Mucosa of stomach (tissue), 1 donor: Measurements from ENCODE around the gene IBSP.

Experiments used
- H3K27me3 ChIP-seq: one replicate; pipeline ENCODE4 v1.7.0; 2013; ENCODE audit warnings: mild to moderate bottlenecking, low read length; ENCODE audit not compliant: control insufficient read depth, insufficient read depth
- H3K36me3 ChIP-seq: one replicate; pipeline ENCODE4 v1.7.0; 2013; ENCODE audit warnings: low read length; ENCODE audit not compliant: control insufficient read depth, insufficient read depth
- H3K4me1 ChIP-seq: one replicate; pipeline ENCODE4 v1.7.0; 2013; ENCODE audit warnings: mild to moderate bottlenecking, low read length; ENCODE audit not compliant: control insufficient read depth, insufficient read depth
- H3K4me3 ChIP-seq: one replicate; pipeline ENCODE4 v1.7.0; 2013; ENCODE audit warnings: low read length
- H3K9ac ChIP-seq: one replicate; pipeline ENCODE4 v1.7.0; 2013; ENCODE audit warnings: mild to moderate bottlenecking, low read length, moderate library complexity
- H3K9me3 ChIP-seq: one replicate; pipeline ENCODE4 v1.7.0; 2013; ENCODE audit warnings: mild to moderate bottlenecking, low read length, moderate library complexity; ENCODE audit not compliant: control insufficient read depth
- donor health status: Pancreatic carcinoma.

Gene IBSP

GRCh38 chr4:87799301-87800113, at the start of gene IBSP:
Gene IBSP, plus strand, starts transcription at chr4:87799554. Its CDS starts 2,808 bp downstream, at chr4:87802362.
- H3K4me1 ChIP-seq: no peaks in the 10 kb centered on the region
- no peaks in the 10 kb centered on the region for H3K9me3 ChIP-seq
- no peak within 1 kb of the TSS for H3K4me3 ChIP-seq
- H3K9ac ChIP-seq: no peak within 1 kb of the TSS
- no peaks in the 10 kb centered on the region for H3K36me3 ChIP-seq
- no peaks in the 10 kb centered on the region for H3K27me3 ChIP-seq

- no peak overlapping the region for H3K4me3 ChIP-seq
- H3K36me3 ChIP-seq: no peaks in the 10 kb centered on the region
- H3K4me1 ChIP-seq: no peaks in the 10 kb centered on the region
- no peaks in the 10 kb centered on the region for H3K9me3 ChIP-seq
- no peaks in the 10 kb centered on the region for H3K27me3 ChIP-seq
- no peak overlapping the region for H3K9ac ChIP-seq
These were observed 49.5 kb upstream of the IBSP start for GRCh38 chr4:87749883-87750282.

- Histone ChIP-seq H3K36me3 (no peaks in the 10 kb centered on the region), H3K9ac (no peak overlapping the region), H3K4me1 (no peaks in the 10 kb centered on the region), H3K27me3 (no peaks in the 10 kb centered on the region), H3K4me3 (no peak overlapping the region), H3K9me3 (no peaks in the 10 kb centered on the region)
These were observed 41.1 kb upstream of the IBSP start for GRCh38 chr4:87758270-87758669.

- Histone ChIP-seq H3K36me3 (no peaks in the 10 kb centered on the region), H3K9ac (no peak overlapping the region), H3K9me3 (no peaks in the 10 kb centered on the region), H3K4me1 (no peaks in the 10 kb centered on the region), H3K4me3 (no peak overlapping the region), H3K27me3 (no peaks in the 10 kb centered on the region)
These were observed 37.0 kb upstream of the IBSP start for GRCh38 chr4:87762311-87762710.

- Histone ChIP-seq H3K4me1 (no peaks in the 10 kb centered on the region), H3K9me3 (no peaks in the 10 kb centered on the region), H3K27me3 (no peaks in the 10 kb centered on the region), H3K36me3 (no peaks in the 10 kb centered on the region), H3K9ac (no peak overlapping the region), H3K4me3 (no peak overlapping the region)
These were observed 17.8 kb upstream of the IBSP start for GRCh38 chr4:87781569-87781968.

- no peaks in the 10 kb centered on the region for H3K36me3 ChIP-seq
- no peak overlapping the region for H3K4me3 ChIP-seq
- H3K9ac ChIP-seq: no peak overlapping the region
- no peaks in the 10 kb centered on the region for H3K27me3 ChIP-seq
- H3K9me3 ChIP-seq: no peaks in the 10 kb centered on the region
- no peaks in the 10 kb centered on the region for H3K4me1 ChIP-seq
These were observed 15.6 kb upstream of the IBSP start for GRCh38 chr4:87783781-87784180.

- Histone ChIP-seq H3K9ac (no peak overlapping the region), H3K4me3 (no peak overlapping the region), H3K9me3 (no peaks in the 10 kb centered on the region), H3K36me3 (no peaks in the 10 kb centered on the region), H3K4me1 (no peaks in the 10 kb centered on the region), H3K27me3 (no peaks in the 10 kb centered on the region)
These were observed 13.4 kb upstream of the IBSP start for GRCh38 chr4:87785731-87786509.

- no peak overlapping the region for H3K9ac ChIP-seq
- H3K36me3 ChIP-seq: no peaks in the 10 kb centered on the region
- H3K9me3 ChIP-seq: no peaks in the 10 kb centered on the region
- H3K4me1 ChIP-seq: no peaks in the 10 kb centered on the region
- H3K4me3 ChIP-seq: no peak overlapping the region
- H3K27me3 ChIP-seq: no peaks in the 10 kb centered on the region
These were observed 3.5 kb downstream of the IBSP start for GRCh38 chr4:87802858-87803257.

GRCh38 chr4:87803421-87803820, 4.1 kb downstream of the IBSP start:
- no peak overlapping the region for H3K9ac ChIP-seq
- no peaks in the 10 kb centered on the region for H3K4me1 ChIP-seq
- H3K36me3 ChIP-seq: no peaks in the 10 kb centered on the region
- no peaks in the 10 kb centered on the region for H3K9me3 ChIP-seq
- no peak overlapping the region for H3K4me3 ChIP-seq
- H3K27me3 ChIP-seq: no peaks in the 10 kb centered on the region

- no peaks in the 10 kb centered on the region for H3K36me3 ChIP-seq
- no peaks in the 10 kb centered on the region for H3K4me1 ChIP-seq
These were observed 5.5 kb downstream of the IBSP start for GRCh38 chr4:87804871-87805270.

GRCh38 chr4:87805971-87806370, 6.6 kb downstream of the IBSP start:
- Histone ChIP-seq H3K9me3 (no peaks in the 10 kb centered on the region), H3K36me3 (no peaks in the 10 kb centered on the region), H3K4me1 (no peaks in the 10 kb centered on the region), H3K4me3 (no peak overlapping the region), H3K9ac (no peak overlapping the region), H3K27me3 (no peaks in the 10 kb centered on the region)

More at GRCh38 chr4:87804871-87805270, 5.5 kb downstream of the IBSP start:
- no peak overlapping the region for H3K4me3 ChIP-seq
- H3K27me3 ChIP-seq: no peaks in the 10 kb centered on the region
- H3K9ac ChIP-seq: no peak overlapping the region
- H3K9me3 ChIP-seq: no peaks in the 10 kb centered on the region

- H3K36me3 ChIP-seq: no peaks in the 10 kb centered on the region
- H3K4me1 ChIP-seq: no peaks in the 10 kb centered on the region
- no peaks in the 10 kb centered on the region for H3K27me3 ChIP-seq
- no peak overlapping the region for H3K4me3 ChIP-seq
- no peak overlapping the region for H3K9ac ChIP-seq
- H3K9me3 ChIP-seq: no peaks in the 10 kb centered on the region
These were observed 7.2 kb downstream of the IBSP start for GRCh38 chr4:87806520-87806919.
